CD4-positive, alpha-beta T cell treated with Interleukin-10 for 1 hour (primary cell): Measurements from ENCODE around the gene ITGA11.

Experiments
- DNase-seq: peaks from one replicate; pipeline ENCODE4 v3.0.0-alpha.2; 2020

Gene ITGA11

DNA sequence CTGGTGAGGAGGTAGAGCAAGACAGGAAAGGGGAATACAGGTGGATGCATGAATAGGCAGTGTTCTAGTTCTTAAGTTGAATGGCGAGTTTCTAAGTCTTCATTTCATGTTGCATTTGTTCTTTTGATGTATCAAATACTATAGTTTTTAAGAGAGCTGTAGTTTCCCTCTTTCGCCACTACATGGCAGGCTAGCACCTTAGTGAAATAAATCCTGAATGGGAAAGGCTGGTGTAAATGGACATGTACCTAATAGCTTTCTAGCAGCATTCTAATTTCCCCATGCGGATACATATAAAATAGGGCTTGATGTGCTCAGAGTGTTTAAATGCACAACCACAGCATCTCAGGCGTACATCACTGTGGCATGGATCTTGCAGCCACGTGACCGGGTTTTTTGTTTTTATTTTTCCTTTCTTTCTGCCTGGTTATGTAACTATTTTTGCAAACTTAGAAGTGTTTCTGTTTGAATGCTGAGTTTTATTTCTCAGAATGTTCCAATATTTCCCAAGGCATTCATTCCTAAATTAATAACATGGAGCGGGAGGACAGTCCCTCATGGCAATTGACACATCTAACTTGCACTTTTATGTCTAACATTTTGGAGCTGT lies 178.9 kb downstream of the ITGA11 start:
- peak; percentile 72 for DNase-seq

DNA sequence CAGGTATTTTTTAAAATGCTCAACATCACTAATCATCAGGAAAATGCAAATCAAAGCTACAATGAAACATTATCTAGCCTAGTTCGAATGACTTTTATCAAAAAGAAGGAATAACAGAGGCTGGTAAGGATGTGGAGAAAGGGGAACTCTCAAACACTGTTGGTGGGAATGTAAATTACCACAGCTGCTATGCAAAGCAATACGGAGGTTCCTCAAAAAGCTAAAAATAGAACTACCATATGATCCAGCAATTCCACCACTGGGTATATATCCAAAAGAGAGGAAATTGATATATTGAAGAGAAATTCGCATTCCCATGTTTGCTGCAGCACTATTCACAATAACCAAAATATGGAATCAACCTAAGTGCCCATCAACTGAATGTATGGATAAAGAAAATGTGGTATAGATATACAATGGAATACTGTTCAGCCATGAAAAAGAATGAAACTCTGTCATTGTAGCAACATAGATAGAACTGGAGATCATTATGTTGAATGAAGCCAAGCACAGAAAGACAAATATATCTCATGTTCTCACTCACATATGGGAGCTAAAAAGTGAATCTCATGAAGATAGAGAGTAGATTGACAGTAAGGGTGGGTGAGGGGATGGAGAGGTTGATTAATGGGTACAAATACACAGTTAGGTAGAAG lies 182.8 kb downstream of the ITGA11 start:
- no peak for DNase-seq
